Eye (tissue), 1 donor: ENCODE data around the gene MGA.

ENCODE experiments used
- DNase-seq: peaks from one replicate; pipeline ENCODE4 v3.0.0-alpha.2; 2015

Gene MGA

GRCh38 chr15:41660235-41661077, at the start of gene MGA:
MGA (plus strand) TSS chr15:41660405.
- DNase-seq = peak; percentile 98

DNA sequence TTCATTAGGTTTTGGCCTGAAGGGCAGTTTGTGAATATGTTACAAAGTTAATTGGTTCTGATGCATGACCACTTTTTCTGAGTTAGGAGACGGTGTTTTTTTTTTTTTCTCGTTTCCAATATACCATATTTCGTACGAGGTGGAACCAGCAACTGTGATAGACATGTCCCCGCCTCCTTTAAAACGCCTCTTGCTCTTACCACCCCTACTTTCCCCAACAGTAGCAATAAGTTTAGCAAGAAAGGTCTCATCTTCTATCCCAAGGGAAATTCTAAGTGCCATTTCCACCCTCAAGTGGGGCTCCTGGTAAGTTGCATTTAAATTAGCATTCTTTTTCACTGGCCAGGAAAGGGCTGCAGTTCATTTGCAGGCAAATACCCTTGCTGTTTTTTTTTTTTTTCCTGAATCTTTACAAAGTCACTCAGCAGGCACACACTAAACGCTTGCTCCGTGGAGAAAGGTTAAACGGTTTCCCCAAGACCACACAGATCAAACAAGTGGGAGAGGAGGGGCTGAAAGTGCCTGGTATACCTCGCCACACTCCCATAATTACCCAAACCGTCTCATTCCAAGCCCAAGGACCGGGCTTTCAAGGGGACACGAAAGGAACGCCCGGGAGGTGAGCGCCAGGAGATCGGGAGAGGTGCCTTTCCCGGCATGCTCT, 39.5 kb upstream of the MGA start:
- DNase-seq = no peak

DNA sequence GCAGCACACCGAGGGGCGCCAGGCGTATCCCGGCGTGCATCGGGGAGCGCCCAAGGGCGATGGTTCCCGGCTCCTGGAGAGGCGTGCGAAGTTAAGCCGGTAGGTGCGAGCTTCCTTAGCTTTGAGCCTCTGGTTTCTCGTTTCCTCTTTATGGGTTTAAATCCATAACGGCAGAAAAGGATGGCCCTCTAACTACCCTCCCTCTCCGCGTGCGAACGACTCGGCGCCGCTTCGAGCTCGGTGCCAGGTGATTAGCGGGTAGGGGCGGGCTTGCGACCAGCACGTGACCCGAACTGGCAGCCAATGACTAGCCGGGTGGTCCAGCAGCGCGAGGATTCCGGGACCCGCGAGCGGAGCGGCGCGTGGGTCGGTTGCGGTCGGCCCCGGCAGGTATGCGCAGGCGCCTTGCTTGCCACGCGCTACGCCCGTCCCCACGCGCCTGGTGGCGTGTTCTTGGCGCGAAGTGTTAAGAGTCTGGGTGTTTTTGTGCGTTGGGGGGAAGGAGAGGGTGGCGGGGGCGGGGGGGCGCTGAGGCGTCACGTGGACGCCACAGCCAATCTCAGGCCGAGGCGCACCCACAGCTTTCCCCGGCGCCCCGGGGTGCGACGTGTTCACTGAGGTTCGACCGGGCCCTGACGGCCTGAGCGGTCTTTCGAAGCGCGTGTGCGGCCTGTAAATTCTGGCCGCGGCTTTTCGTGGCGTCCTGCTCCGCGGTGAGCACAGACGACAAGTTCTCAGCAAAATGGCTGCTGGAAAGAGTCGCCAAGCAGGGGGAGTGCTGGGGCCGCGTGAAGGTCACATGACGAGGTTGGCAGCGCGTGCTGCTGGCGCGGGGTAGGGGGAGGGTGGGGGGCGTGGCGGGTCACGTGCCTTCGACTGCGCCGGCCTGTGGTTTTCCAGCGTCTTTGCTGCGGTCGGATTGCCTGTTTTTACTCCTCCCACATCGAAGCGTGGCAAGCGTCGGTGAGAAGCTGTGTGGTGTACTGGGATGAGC, 38.7 kb upstream of the MGA start:
- peak; percentile 94 for DNase-seq

- no peak for DNase-seq
These were observed 37.3 kb upstream of the MGA start for GRCh38 chr15:41622901-41623300.

- DNase-seq = no peak
These were observed 33.0 kb upstream of the MGA start for GRCh38 chr15:41627203-41627602.

DNA sequence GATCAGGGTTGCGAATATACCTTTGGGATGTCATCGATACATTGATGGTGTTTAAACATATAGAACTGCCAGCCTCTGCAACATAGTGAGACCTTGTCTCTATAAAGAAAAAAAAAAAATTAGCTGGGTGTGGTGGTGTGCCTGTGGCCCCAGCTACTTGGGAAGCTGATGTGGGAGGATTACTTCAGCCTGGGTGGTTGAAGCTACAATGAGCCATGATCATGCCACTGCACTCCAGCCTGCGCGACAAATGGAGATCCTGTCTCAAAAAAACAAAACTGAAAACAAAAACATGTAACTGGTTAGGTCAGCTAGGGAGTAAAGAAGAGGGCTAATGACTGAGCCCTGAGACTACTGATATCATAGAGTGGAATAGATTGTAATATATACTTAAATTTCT, 30.7 kb upstream of the MGA start:
- DNase-seq = no peak

- DNase-seq = no peak
These were observed 30.3 kb upstream of the MGA start for GRCh38 chr15:41629883-41630282.

- DNase-seq = no peak
These were observed 29.5 kb upstream of the MGA start for GRCh38 chr15:41630616-41631217.

GRCh38 chr15:41631880-41632470, 28.2 kb upstream of the MGA start:
- no peak for DNase-seq

- no peak for DNase-seq
These were observed 26.6 kb upstream of the MGA start for GRCh38 chr15:41633609-41634008.

GRCh38 chr15:41634072-41634626, 26.1 kb upstream of the MGA start:
- no peak for DNase-seq

DNA sequence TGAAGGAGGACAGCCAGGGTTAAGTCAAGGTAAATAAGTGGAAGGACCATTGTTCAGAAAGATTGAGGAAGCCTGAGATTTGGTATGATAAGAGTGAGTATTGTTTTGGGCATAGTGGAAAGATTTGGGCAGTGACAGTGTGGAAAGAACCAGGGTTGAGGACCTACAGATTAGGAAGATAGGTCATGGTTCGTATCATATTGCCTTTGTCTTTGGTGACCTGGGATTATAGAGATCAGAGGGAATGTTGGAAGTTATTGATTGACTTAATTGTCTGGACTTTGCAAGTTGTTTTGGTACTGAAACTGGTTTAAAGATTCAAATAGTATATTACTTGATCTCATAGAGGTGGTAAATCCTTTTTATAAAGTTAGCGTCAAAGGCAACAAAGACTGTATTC, 23.1 kb upstream of the MGA start:
- DNase-seq = no peak

- DNase-seq = no peak
These were observed 19.2 kb upstream of the MGA start for GRCh38 chr15:41640985-41641384.

GRCh38 chr15:41647262-41647661, 12.9 kb upstream of the MGA start:
- DNase-seq = no peak

GRCh38 chr15:41648097-41648496, 12.1 kb upstream of the MGA start:
- no peak for DNase-seq

DNA sequence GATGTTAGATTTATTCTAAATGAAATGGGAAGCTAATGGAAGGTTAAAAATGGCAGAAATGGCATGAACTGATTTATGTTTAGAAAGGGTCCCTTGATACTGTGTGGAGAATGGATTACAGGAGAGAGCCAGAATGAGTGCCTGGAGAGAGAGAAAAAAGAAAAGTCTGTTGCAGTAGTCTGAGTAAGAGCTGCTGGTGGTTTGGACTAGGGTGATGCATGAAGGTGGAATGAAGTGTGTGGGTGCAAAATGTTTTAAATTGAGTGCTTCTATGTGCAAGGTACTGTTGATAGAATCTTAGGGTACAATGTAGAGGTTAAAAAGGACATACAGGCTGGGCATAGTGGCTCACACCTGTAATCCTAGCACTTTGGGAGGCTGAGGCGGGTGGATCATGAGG, 11.4 kb upstream of the MGA start:
- DNase-seq = no peak

- no peak for DNase-seq
These were observed 9.4 kb upstream of the MGA start for GRCh38 chr15:41650806-41651205.

- DNase-seq = no peak
These were observed 8.8 kb upstream of the MGA start for GRCh38 chr15:41651373-41651772.

GRCh38 chr15:41653760-41654159, 6.4 kb upstream of the MGA start:
- no peak for DNase-seq

GRCh38 chr15:41655716-41656115, 4.5 kb upstream of the MGA start:
- DNase-seq = no peak

- DNase-seq = no peak
These were observed 4.0 kb upstream of the MGA start for GRCh38 chr15:41656188-41656587.

DNA sequence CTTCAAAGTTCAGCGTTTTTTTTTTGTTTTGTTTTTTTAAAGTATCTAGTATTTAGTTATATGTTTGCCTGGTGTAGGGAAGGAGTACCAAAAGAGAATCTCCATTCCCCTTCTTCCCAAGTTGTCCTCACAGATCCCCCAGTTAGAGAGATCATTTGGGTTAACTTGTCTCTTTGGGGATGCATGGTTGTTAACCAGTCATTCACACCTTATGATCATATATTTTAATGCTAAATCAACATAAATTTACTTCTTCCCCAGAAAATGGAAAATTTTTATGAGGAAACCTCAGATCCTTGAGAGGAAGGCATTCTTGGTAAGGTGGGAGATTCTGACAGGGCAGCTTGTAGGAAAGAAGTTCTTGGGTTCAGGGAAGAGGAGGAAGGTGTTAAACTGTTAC, 1.5 kb upstream of the MGA start:
- no peak for DNase-seq
